NCI-H146 (cell line): Measurements from ENCODE around the gene ZFP91.
A peak's percentile ranks its signal among the peaks of the same experiment; 100 is the strongest.

Source experiments
- DNase-seq: peaks from one replicate; lab custom pipeline; 2025; lab: John Stamatoyannopoulos, UW

The ZFP91 gene

GRCh38 chr11:58586998-58587397 lies 8.1 kb downstream of the ZFP91 start:
- no peak for DNase-seq

DNA sequence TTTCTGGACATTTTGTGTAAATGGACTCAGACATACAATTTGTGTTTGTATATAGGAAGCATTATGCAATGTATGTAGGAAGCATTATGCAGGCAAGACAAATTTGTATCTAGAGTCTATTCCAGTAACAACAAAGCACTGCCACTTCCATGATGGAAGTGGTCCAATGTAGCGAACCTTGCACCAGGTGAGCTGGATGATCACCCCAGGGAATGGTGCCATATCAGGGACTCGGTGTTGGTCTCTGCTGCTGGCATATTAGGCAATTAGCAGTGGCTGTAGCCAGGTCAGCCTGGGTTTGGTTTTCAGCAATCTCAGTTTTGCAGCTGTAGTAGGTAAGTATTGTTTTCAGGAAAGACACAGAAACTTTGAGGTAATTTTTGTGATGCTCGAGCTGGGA lies 12.8 kb downstream of the ZFP91 start:
- no peak for DNase-seq

DNA sequence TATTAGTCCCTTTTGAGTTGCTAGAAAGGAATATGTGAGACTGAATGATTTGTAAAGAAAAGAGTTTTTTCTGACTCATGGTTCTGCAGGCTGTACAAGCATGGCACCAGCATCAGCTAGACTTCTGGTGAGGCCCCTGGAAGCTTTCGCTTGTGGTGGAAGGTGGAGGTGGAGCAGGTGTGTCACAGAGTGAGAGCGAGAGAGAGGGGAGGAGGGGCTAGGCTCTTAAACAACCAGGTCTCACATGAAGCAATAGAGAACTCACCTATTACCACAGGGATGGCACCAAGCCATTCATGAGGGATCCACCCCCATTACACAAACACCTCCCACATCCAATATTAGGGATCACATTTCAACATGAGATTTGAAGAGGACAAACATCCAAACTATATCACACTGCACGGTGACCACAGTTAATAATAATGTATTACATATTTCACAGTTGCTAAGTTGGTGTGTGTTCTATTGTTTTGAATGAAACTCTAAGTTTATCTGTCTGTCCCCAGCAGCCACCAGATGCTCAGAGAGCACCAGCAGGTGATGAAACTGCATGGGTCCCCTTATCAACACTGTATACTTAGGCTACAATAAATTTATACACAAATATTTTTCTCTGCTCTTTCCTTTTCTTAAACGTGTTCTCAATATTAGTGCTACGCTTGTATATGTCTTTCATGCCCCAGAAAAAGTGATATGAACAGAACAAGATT lies 14.1 kb downstream of the ZFP91 start:
- DNase-seq = peak; percentile 73

- DNase-seq = no peak
Observed at GRCh38 chr11:58594826-58595225, 16.0 kb downstream of the ZFP91 start.

DNA sequence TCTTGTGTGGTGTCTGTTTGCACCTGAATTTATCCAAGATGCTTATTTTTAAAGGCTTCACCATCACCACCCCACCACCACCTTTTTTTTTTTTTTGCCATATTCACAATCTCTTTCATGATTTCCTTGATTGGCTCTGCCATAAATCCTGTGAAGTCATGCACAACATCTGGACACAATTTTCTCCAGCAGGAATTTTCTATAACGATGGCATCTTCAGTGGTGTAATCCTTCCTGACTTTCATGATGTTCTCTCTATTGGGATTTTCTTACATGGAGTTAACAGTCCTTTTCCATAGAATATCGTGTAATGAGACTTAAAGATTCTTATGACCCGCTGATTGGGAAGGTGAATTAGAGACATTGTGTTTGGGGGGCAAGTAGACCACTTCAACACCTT lies 17.8 kb downstream of the ZFP91 start:
- DNase-seq = no peak

DNA sequence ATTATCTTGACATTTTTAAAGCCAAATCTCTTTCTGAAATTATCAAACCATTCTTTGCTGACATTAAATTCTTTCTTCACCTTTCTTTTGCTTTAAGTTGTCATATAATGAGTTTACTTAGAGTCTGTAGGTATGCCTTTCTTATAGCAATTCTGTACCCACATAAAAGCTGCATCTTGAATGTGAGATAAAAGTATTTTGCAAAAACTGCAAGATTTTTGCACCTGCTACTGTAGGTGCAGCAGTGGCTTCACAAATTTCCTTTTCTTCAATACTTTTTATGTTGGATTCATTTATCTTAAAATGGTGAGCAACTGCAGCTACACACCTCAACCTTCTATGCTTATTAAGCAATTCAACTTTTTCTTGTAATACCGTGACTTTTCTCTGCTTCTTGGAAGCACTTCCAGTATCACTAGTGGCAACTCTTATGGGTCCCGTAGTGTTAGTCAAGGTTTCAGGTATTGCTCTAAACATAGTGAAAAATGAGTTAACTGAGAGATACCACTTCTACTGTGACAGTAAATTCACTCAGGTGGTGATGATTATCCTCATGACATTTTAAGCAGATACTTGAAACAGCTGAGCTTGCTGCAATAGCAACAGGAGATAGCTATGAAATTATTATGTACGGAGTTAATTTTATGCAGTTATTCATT lies 18.8 kb downstream of the ZFP91 start:
- no peak for DNase-seq

GRCh38 chr11:58600510-58600909 lies 21.6 kb downstream of the ZFP91 start:
- no peak for DNase-seq

DNA sequence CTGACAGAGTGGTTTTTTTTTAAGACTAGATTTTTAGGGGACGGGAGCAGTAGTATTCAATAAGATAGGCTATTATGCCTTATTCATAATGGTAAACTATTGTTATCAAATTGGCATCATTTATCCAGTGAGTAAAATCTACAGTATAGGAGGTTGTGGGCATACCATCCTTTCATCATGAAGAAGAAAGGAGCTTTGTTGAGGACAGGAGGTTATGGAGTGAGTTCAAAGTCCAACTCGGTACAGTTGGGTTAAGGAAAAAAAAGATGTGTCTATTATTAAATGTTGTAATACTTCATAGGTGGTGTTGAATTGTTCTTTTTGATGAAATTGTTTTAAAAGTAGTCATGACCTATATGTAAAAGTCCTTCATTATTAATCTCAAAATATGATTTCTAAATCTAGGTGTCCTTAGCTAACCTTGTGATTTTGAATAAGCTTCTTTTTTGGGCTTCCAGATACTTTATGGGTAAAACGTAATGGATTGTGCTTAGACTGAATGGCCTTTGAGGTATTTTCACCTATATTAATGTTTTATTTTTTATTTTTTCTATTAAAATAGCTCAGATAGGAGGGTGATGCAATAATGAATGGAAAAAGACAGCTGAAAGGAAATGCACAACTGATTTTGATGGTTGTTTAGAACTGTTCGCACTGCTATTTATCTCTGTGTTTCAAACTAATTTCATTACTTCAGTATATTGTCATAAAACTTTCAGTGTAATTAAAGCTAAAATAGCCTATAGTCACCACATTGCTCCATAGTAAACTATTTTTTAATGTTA lies 28.3 kb downstream of the ZFP91 start:
- no peak for DNase-seq

GRCh38 chr11:58608331-58608730 lies 29.5 kb downstream of the ZFP91 start:
- DNase-seq = no peak

- no peak for DNase-seq
Observed at GRCh38 chr11:58609723-58610122, 30.9 kb downstream of the ZFP91 start.

- DNase-seq = no peak
Observed at GRCh38 chr11:58613228-58613627, 34.4 kb downstream of the ZFP91 start.

DNA sequence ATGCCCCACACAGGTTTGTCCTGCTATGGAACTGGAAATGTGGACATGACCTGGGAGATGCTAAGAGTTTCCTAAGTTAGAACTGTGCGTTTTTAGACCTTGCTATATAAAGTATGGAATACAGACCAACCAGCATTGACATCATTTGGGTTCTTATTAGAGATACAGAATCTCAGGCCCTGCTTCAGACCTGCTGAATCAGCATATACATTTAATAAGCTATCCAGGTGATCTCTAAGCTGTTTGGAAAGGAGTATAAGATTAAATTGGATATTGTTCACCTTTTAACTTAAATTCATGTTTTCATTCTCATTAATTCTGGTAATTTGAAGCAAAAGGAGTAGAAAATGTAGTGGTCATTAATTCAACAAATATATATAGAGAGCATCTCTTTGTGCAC lies 36.7 kb downstream of the ZFP91 start:
- DNase-seq = no peak

DNA sequence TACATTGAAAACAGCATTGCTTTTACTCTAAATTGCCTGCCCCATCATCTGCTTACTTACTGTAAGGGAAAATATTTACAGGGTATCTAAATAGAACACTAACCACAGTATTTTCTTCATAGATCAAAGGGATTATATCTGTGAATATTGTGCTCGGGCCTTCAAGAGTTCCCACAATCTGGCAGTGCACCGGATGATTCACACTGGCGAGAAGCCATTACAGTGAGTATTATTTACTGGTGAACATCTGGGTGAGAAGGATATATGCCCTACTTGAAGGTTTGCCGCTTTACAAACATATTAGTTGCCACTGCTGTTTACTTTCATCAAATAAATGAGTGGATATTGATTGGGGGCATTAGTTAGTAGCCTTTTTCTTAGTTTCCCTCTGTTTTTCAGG lies 37.7 kb downstream of the ZFP91 start:
- no peak for DNase-seq

DNA sequence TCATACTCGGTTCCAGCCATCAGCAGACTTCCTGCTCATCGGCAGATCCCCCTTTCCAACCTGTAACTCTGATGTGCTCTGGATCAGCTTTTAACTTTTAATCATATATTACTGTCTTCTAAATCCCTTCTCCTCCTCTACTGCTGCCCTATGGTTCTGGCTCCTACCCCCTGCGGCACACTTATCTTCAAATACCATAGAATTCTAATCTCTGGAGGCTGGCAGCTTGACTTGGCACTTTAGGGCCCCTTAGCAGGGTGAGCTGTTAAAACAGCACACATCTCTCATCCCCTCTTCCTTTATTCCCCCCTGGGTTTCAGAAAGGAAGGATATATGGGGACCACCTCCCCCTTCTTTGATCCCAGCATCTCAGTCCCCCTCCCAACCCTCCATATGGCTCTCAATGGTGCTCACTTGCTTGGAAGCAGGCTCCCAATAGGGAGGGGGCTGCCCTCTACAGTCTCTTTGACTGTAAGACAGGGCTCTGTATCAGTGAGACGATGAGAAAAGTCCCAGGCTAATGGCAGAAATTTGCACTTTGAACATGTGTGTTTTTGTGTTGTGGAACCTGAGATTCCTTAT lies 39.2 kb downstream of the ZFP91 start:
- no peak for DNase-seq

DNA sequence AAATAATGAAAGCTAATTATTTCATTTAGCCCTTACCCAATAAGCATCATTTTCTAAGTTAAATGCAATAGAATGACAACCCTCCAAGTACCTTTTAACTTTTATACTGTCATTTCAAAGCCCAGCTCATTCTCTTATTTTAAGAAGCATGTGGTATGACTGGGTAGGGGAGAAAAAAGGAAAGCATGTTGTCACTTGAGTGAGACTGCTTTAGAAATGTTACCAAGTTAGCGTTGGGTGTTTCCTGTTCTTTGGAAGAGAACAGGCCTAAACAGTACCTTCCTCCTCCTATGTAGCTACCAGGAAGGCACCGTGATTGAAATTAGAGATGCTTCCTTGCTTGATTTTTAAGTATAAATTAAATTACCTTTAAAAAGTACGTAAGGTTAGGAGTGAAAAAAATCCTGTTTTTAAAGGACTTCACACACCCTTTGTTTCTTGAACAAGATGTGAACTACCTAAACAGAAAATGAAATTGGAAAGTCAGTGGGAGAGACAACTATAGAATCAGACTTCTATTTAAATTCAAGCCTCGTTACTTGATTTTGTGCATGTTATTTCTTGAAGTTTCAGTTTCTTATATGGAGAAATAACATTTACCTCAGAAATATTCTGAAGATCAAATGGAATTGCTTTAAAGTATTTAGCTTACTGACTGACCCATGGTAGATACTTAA lies 42.9 kb downstream of the ZFP91 start:
- DNase-seq = no peak

- DNase-seq = peak; percentile 18
Observed at GRCh38 chr11:58622344-58622743, 43.5 kb downstream of the ZFP91 start, which contains the start of gene CNTF. Gene CNTF (plus strand): TSS chr11:58622665. CDS start chr11:58622753, 88 bp downstream.

- no peak for DNase-seq
Observed at GRCh38 chr11:58625086-58625485, 46.2 kb downstream of the ZFP91 start.

GRCh38 chr11:58625826-58626460 lies 47.1 kb downstream of the ZFP91 start:
- no peak for DNase-seq

GRCh38 chr11:58626934-58627483 lies 48.1 kb downstream of the ZFP91 start:
- no peak for DNase-seq

DNA sequence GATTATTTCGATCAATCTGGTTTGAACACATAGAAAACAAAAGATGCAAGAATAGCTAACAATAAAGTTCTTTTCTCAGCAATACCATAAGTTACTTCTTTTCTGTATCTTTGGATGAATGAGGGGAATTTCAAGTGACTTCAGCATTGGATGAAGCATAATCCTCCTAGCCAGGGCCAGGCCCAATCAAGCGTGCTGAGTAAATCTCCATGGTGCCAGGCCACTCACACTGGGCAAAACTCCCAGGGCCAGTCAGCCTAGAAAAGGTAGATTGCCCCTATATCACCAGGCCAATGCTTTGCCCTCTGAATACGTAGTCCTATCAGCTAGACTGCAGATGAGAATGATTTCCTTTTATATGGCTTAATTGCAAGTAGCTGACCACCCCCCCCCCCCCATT lies 49.6 kb downstream of the ZFP91 start:
- no peak for DNase-seq

DNA sequence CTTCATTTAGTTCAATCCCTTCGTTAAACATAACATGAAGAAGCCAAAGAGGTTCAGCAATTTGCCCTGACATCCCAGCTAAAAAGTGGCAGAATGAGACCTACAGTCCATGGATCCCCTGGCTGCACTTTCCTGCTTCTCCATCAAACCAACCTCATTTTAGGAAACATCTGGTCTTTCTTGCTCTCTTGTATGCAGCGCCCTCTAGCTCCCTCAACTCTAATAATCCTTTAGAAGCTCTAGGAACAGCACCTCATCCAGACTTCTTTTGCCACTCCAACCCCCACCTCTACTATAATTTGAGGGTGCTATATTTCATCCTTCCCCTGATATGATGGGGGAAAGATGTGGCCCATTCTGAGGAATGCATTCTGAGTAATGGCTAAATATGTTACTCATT lies 51.0 kb downstream of the ZFP91 start:
- DNase-seq = peak; percentile 13
